SK-N-SH treated with all-trans-retinoic acid at 6 μM for 48 hours (cell line): ENCODE data around the gene SPOCK1.

Source experiments
- BACH2 ChIP-seq: fragments of 250-450 bp; sonication (Bioruptor Pico); IDR thresholded peaks from 2 replicates; pipeline ENCODE4 v1.9.0; 2021; ENCODE audit warnings: mild to moderate bottlenecking, borderline replicate concordance
- CREB5 ChIP-seq: fragments of 250-450 bp; sonication (Bioruptor Pico); IDR thresholded peaks from 2 replicates; pipeline ENCODE4 v1.5.1; 2020; ENCODE audit warnings: low read depth, mild to moderate bottlenecking, moderate library complexity
- CSDC2 ChIP-seq: fragments of 250-450 bp; sonication (Bioruptor Pico); IDR thresholded peaks from 2 replicates; pipeline ENCODE4 v1.5.0; 2020; ENCODE audit warnings: mild to moderate bottlenecking, moderate library complexity
- OSR1 ChIP-seq: fragments of 250-450 bp; sonication (Bioruptor Pico); IDR thresholded peaks from 2 replicates; pipeline ENCODE4 v1.8.0; 2022; ENCODE audit warnings: moderate library complexity, mild to moderate bottlenecking, inconsistent platforms
- PATZ1 ChIP-seq: fragments of 250-450 bp; sonication (Bioruptor Pico); IDR thresholded peaks from 2 replicates; pipeline ENCODE4 v1.8.0; 2020; ENCODE audit warnings: mild to moderate bottlenecking, moderate library complexity, borderline replicate concordance
- TCF4 ChIP-seq: fragments of 250-450 bp; sonication (Bioruptor Pico); IDR thresholded peaks from 2 replicates; pipeline ENCODE4 v1.8.0; 2021; ENCODE audit warnings: mild to moderate bottlenecking, moderate library complexity, borderline replicate concordance
- ZFP30 ChIP-seq: fragments of 450-650 bp; formaldehyde crosslinking; IDR thresholded peaks from 2 replicates; pipeline ENCODE4 v1.5.0; 2022; ENCODE audit warnings: mild to moderate bottlenecking, moderate library complexity

- TF ChIP-seq TCF4: no peak
- no peak for TF ChIP-seq BACH2 (CRISPR knock-in tag)
- TF ChIP-seq PATZ1 (CRISPR knock-in tag): no peak
- no peak for TF ChIP-seq ZFP30 (CRISPR knock-in tag)
- TF ChIP-seq OSR1 (CRISPR knock-in tag): no peak
- no peak for TF ChIP-seq CSDC2 (CRISPR knock-in tag)
- TF ChIP-seq CREB5: no peak
Observed at GRCh38 chr5:137366526-137366925, 132.6 kb downstream of the SPOCK1 start.
